Lower lobe of right lung (tissue), 2 donors: Measurements from ENCODE around the gene SETSIP. TPM values are rescaled to one million over a fixed set of nuclear protein-coding genes. Genes with fewer than 3 reads are reported as not detected.

Experiments used
- ATAC-seq, 2 donors: fragments of 200-7000 bp; cut with Tn5 transposase; one replicate each; pipeline ENCODE4 v1.9.1; 2020 to 2022; ENCODE audit warnings: mild to moderate bottlenecking in 2 of 2, moderate library complexity in 2 of 2
- DNase-seq: peaks from one replicate; pipeline ENCODE4 v3.0.0-alpha.2; 2020
- H3K27ac ChIP-seq: fragments of 200-600 bp; one replicate; pipeline ENCODE4 v1.8.0; 2022
- H3K27me3 ChIP-seq: fragments of 200-600 bp; one replicate; pipeline ENCODE4 v1.8.0; 2022; ENCODE audit warnings: low read depth
- H3K36me3 ChIP-seq: fragments of 200-600 bp; one replicate; pipeline ENCODE4 v1.8.0; 2022; ENCODE audit warnings: mild to moderate bottlenecking
- H3K4me1 ChIP-seq: fragments of 200-600 bp; one replicate; pipeline ENCODE4 v1.8.0; 2022
- H3K4me3 ChIP-seq: fragments of 200-600 bp; one replicate; pipeline ENCODE4 v1.8.0; 2022; ENCODE audit warnings: mild to moderate bottlenecking
- H3K9me3 ChIP-seq: fragments of 200-600 bp; one replicate; pipeline ENCODE4 v1.8.0; 2022
- intact Hi-C: fragments of 100-400 bp; cut with DNase I; formaldehyde crosslinking; loops from one replicate; pipeline ENCODE4 v1.11.0; 2022
- total RNA-seq: library from RNA; stranded (reverse); fragmentation: NEBNext Ultra II Directional; extraction: Animal tissue kit (Norgen Biotek cat#: 25700); gene quantifications from one replicate; pipeline ENCODE4 v1.2.1, GENCODE V29; 2021
- TF ChIP-seq, protein P1 (sequence below): fragments of 200-600 bp; IDR thresholded peaks from one replicate; pipeline ENCODE4 v1.8.0; 2022; ENCODE audit warnings: antibody characterized with exemption, mild to moderate bottlenecking
- donor health status: DM: no; HTN: yes; CAD: no; lungs with severe emphysema.

Gene SETSIP
- total RNA-seq, 1 donor from 2014 or later = not detected

DNA sequence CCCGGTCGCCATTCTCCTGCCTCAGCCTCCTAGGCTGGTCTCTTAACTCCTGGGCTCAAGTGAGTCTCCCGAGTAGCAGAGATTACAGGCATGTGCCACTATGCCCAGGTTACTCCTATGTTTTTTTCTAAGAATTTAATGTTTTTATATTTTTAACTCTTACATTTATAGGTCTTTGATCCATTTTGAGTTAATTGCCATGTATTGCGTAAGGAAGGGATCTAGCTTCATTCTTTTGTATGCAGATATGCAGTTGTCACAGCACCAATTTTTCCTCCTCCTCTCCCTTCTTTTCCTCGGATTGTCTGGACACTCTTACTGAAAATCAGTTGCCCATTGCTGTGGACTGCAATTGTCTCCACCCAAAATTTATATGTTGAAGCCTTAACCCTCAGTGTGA is 16.4 kb upstream of the SETSIP start:
- Histone ChIP-seq H3K9me3 (peaks cover 4% of the 10 kb centered on the region), H3K27ac (no peak overlapping the region), H3K4me1 (no peaks in the 10 kb centered on the region), H3K4me3 (no peak overlapping the region), H3K36me3 (no peaks in the 10 kb centered on the region), H3K27me3 (no peaks in the 10 kb centered on the region)
- no peak for ATAC-seq
- intact Hi-C loops = no loop called here
- no peak for DNase-seq
- TF ChIP-seq, protein P1, sequence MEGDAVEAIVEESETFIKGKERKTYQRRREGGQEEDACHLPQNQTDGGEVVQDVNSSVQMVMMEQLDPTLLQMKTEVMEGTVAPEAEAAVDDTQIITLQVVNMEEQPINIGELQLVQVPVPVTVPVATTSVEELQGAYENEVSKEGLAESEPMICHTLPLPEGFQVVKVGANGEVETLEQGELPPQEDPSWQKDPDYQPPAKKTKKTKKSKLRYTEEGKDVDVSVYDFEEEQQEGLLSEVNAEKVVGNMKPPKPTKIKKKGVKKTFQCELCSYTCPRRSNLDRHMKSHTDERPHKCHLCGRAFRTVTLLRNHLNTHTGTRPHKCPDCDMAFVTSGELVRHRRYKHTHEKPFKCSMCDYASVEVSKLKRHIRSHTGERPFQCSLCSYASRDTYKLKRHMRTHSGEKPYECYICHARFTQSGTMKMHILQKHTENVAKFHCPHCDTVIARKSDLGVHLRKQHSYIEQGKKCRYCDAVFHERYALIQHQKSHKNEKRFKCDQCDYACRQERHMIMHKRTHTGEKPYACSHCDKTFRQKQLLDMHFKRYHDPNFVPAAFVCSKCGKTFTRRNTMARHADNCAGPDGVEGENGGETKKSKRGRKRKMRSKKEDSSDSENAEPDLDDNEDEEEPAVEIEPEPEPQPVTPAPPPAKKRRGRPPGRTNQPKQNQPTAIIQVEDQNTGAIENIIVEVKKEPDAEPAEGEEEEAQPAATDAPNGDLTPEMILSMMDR = no peak

DNA sequence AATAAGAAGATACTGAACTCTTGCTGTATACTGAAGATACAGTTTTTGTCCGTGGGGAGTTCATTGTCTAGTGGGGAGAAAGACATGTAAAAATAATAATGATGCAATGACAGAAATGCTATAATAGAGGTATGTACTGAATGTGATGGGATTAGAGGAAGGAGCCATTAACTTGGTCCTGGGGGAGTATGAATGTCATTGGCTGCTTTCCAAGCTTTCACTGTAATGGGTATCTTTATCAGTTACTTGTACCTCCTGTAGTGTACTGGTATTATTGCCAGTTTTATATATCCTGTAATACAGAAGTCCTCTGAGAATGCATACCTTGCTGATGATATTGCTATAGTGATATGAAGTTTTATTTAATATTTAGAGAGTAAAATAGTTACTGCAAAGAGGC is 12.3 kb upstream of the SETSIP start:
- TF ChIP-seq, protein P1 = no peak
- no peak for DNase-seq
- Histone ChIP-seq H3K4me1 (no peaks in the 10 kb centered on the region), H3K27me3 (no peaks in the 10 kb centered on the region), H3K4me3 (no peak overlapping the region), H3K36me3 (no peaks in the 10 kb centered on the region), H3K9me3 (peaks cover 19% of the 10 kb centered on the region), H3K27ac (no peak overlapping the region)
- no peak for ATAC-seq
- intact Hi-C loops = no loop called here

DNA sequence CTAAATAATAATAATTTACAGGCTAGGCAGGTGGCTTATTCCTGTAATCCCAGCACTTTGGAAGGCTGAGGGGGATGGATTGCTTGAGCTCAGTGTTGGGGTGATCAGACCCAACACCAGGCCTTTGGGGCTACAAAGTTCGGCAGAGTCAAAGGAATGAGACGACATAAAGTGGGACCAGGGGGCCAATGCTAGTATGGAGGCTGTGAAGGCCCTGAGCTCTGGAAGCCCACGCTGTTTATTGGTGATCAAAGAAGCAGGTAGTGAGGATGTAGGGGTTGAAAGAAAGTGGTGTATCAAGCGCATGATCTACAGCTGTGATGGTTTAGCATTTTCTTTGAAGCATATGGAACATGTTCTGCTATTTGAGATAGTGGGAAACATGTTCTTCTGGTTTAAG is 10.5 kb upstream of the SETSIP start:
- H3K27ac ChIP-seq = no peak overlapping the region

DNA sequence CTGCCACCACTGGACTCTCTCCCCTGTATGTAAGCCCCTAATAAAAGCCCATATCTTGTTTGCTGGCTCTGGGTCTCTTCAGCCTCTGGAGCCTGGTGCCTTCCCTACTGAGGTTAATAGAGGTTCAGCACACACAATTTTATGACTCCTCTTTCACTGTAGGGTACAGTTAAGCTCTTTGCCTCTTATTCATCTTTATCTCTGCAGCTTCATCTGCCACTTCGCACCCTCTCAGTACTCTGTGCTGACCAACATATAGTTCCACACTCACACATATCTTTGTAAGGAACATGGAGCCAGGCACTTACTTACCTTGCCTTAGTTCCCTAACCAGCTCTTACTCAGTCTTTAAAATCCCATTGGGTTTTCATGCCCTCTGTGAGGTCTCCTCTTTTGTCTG is 9.4 kb upstream of the SETSIP start:
- TF ChIP-seq, protein P1 = no peak

More for the DNA sequence above, 10.5 kb upstream of the SETSIP start:
- ATAC-seq (no peak), DNase-seq (no peak)
- Histone ChIP-seq H3K9me3 (peaks cover 19% of the 10 kb centered on the region), H3K4me1 (peaks cover 5% of the 10 kb centered on the region), H3K27me3 (no peaks in the 10 kb centered on the region), H3K36me3 (no peaks in the 10 kb centered on the region), H3K4me3 (no peak overlapping the region)
- intact Hi-C loops = no loop called here
- TF ChIP-seq, protein P1 = no peak

DNA sequence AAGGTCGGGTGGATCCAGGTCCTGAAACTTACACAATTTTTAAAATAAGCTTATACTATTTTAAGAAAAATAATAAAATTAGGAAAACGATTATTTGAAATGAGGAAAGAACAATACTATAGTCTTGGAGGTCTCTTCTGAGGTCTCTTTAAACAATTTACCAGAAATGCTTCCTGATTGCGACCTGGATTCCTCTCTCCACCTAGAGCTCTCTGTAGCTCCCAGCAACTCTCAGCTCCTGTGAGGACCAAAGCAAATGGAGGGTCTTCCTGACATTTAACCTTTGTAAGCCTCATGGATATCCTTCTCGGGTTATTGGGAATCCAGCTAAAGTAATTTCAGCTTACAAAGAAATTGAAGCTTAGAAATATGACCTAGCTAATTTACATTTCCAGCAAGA is 5.8 kb upstream of the SETSIP start:
- H3K27me3 ChIP-seq = no peaks in the 10 kb centered on the region
- peaks cover 9% of the 10 kb centered on the region for H3K9me3 ChIP-seq
- ATAC-seq (no peak), DNase-seq (no peak)
- H3K4me3 ChIP-seq = peak overlapping the region; percentile 91
- no peaks in the 10 kb centered on the region for H3K36me3 ChIP-seq
- H3K4me1 ChIP-seq = peaks cover 9% of the 10 kb centered on the region
- intact Hi-C loops = no loop called here
- TF ChIP-seq, protein P1 = no peak
- peak overlapping the region; percentile 82 for H3K27ac ChIP-seq

More for the DNA sequence above, 9.4 kb upstream of the SETSIP start:
- Histone ChIP-seq H3K36me3 (no peaks in the 10 kb centered on the region), H3K4me3 (no peak overlapping the region), H3K27ac (no peak overlapping the region), H3K4me1 (peaks cover 8% of the 10 kb centered on the region), H3K27me3 (no peaks in the 10 kb centered on the region), H3K9me3 (peaks cover 19% of the 10 kb centered on the region)
- ATAC-seq (no peak), DNase-seq (no peak)
- intact Hi-C loops = no loop called here
